Kidney capillary endothelial cell (primary cell): ENCODE data around the gene HNRNPF.
"Not testable (repeated sequence)": the region's sequence is repeated elsewhere in the genome, so short reads cannot be mapped to it uniquely, and the experiment has no call there.

Experiments used
- DNase-seq: peaks from one replicate; pipeline ENCODE4 v3.0.0-alpha.2; 2018; ENCODE audit warnings: low spot score

The HNRNPF gene, protein sequence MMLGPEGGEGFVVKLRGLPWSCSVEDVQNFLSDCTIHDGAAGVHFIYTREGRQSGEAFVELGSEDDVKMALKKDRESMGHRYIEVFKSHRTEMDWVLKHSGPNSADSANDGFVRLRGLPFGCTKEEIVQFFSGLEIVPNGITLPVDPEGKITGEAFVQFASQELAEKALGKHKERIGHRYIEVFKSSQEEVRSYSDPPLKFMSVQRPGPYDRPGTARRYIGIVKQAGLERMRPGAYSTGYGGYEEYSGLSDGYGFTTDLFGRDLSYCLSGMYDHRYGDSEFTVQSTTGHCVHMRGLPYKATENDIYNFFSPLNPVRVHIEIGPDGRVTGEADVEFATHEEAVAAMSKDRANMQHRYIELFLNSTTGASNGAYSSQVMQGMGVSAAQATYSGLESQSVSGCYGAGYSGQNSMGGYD

DNA sequence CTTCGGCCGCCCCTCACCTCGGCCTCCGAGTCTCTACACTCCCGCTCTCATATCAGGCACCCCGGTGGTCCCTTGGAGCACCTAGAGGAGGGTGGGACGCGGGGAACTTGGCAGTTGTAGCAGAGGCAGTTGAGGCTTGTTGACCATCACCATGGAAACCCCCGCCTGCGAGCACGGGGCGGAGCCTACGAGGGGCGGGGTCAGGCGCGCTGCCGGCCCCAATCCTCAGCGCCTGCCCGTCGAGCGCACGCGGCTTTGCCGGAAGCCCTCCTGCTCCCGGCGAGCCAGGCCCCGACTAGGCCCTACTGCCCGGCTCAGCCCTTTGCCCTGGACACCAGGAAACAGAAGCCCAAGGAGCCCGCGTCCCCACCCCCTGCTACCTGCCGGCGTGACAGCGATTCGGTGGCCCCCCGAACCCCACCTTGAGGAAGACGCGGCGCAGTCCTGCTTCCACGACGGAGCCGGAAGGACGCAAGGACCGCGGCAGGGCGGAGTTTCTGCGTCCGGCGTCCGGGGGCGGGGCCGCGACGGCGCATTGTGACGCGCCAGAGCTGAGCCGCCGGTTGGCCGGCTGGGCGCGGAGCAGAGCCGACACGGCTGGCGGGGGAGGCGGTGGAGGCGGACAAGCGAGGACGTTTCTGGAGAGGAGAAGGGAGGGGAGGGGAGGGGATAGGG, at the start of gene HNRNPF:
HNRNPF (minus strand) TSS at position 477 of the 675 bp plus-strand sequence. CDS start 21,302 bp downstream, outside the sequence.
- DNase-seq = peak; percentile 89

DNA sequence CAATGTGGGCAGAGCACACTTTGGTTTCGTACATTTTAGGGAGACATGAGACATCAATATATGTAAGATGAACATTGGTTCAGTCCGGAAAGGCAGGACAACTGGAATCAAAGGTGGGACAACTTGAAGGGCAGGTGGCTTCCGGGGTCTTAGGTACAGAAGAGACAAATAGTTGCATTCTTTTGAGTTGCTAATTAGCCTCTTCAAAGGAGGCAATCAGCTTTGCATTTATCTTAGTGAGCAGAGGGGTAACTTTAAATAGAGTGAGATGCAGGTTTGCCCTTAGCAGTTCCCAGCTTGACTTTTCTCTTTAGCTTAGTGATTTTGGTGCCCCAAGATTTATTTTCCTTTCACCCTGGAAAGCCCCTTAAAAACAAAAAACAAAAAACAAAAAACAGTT, 49.2 kb upstream of the HNRNPF start:
- no peak for DNase-seq

DNA sequence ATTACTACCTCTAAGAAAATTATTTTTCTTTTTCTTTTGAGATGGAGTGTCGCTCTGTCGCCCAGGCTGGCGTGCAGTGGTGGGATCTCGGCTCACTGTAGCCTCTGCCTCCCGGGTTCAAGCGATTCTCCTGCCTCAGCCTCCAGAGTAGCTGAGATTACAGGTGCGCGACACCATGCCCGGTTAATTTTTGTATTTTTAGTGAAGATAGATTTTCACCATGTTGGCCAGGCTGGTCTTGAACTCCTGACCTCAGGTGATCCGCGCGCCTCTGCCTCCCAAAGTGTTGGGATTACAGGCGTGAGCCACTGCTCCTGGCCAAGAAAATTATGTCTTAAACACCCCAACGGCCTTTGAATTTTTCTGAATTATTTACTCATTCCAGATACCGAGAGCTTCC, 47.6 kb upstream of the HNRNPF start:
- DNase-seq = not testable (repeated sequence)

DNA sequence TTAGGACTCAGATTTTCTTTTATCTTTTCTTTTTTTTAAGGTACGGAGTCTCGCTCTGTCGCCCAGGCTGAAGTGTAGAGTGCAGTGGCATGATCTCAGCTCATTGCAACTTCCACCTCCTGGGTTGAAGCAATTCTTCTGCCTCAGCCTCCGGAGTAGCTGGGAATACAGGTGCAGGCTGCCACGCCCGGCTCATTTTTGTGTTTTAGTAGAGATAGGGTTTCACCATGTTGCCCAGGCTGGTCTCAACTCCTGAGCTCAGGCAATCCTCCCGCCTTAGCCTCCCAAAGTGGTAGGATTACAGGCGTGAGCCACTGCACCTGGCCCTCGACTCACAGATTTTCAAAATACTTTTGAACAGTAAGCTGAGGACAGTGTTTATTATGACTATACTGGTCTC, 45.0 kb upstream of the HNRNPF start:
- DNase-seq = not testable (repeated sequence)

DNA sequence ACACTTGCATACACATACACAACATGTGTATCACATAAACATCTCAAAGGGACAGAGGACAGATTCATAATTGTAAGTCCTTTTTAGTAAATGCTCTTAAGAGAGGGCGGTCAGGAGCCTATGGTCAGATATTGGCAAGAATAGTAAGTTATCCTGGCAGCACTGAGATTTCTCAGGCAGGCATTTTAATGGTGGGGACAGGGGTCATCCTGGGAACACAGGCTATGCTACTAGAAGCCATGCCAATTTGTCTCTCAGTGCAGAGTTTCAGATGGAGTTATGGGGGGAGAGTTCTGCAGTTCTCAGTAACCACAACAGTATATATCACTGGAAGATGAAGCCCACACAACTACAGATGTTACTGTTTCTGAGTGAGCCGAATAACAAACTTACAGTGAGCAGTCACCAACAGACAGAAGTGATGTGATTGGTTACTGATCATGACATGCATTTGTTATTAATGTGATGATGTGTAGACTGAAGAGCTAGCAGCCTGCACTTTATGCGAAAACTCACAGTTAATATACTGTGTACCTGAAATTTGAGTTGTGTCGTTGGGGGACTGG, 44.4 kb upstream of the HNRNPF start:
- no peak for DNase-seq

DNA sequence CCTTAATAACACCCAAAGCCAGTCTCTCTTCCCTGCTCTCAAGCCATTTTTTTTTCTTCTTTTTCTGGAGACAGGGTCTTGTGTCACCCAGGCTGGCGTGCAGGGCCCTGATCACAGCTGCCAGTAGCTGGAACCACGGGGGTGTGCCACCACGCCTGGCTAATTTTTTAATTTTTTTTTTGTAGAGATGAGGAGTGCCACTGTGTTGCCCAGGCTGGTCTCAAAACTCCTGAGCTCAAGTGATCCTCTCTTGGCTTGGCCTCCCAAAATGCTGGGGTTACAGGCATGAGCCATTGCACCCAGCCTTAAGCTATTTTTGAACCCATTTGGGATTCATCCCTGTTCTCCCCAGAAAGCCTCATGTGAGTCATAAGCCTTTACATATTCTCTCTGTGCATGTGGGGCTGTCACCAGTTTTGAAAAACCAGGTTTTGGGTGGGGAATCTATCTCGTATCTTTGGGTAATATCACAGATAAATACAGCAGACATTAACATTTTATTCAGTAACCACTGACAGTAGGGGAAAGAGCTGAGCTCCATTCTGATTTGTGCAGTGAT, 43.4 kb upstream of the HNRNPF start:
- DNase-seq = no peak

DNA sequence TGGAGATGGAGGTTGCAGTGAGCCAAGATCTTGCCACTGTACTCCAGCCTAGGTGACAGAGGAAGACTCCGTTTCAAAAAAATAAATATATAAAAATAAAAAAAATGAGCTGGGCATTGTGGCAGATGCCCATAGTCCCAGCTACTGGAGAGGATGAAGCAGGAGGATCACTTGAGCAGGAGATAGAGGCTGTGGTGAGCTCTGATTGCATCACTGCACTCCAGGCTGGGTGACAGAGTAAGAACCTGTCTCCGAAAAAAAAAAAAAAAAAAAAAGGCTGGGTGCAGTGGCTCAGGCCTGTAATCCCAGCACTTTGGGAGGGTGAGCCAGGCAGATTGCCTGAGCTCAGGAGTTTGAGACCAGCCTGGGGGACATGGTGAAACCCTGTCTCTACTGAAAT, 39.8 kb upstream of the HNRNPF start:
- DNase-seq = no peak

DNA sequence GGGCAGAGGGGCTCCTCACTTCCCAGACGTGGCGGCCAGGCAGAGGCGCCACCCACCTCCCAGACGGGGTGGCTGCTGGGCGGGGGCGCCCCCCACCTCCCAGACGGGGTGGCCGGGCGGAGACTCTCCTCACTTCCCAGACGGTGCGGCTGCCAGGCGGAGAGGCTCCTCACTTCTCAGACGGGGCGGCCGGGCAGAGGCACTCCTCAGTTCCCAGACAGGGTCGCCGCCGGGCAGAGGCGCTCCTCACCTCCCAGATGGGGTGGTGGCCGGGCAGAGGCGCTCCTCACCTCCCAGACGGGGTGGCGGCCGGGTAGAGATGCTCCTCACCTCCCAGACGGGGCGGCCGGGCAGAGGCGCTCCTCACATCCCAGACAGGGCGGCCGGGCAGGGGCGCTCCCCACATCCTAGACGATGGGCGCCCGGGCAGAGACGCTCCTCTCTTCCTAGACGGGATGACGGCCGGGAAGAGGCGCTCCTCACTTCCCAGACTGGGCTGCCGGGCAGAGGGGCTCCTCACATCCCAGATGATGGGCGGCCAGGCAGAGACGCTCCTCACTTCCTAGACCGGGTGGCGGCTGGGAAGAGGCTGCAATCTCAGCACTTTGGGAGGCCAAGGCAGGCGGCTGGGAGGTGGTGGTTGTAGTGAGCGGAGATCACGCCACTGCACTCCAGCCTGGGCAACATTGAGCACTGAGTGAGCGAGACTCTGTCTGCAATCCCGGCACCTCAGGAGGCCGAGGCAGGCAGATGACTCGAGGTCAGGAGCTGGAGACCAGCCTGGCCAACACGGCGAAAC, 37.4 kb upstream of the HNRNPF start:
- not testable (repeated sequence) for DNase-seq

DNA sequence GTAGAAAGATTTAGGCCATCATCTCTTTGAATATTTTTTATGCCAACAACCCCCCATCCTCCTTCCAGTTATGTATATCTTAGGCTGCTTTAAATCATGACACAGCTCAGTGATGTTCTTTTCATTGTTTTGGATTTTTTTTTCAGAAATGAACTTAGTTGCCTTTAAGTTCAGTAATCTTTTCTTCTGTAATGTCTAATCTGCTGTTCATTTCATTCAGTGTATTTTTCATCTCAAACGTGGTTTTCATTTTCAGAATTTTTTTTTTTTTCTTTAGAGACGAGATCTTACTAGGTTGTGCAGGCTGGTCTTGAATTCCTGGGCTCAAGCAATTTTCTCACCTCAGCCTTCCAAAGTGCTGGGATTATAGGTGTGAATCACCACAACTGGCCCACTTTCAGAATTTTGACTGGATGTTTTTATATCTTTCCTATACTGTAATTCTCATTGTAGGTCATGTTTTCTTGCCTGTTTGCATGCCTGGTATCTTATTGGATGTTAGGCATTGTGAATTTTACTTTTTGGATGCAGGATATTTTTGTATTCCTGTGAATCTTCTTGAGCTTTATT, 36.0 kb upstream of the HNRNPF start:
- DNase-seq = no peak

DNA sequence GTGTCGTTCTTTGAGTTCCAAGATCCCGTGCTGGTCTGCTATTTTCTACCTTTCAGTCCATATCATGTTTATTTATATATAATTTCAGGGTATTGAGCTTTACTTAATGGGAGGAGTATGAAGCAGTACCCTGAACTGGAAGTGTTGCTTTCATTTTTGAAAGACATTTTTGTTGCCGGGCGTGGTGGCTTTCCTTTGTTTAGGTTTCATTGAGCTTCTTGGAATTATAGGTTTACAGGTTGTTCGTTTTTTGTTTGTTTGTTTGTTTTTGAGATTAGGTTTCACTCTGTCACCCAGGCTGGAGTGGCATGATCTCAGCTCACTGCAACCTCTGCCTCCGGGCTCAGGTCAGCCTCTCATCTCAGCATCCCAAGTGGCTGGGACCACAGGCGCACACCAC, 35.3 kb upstream of the HNRNPF start:
- DNase-seq = no peak

DNA sequence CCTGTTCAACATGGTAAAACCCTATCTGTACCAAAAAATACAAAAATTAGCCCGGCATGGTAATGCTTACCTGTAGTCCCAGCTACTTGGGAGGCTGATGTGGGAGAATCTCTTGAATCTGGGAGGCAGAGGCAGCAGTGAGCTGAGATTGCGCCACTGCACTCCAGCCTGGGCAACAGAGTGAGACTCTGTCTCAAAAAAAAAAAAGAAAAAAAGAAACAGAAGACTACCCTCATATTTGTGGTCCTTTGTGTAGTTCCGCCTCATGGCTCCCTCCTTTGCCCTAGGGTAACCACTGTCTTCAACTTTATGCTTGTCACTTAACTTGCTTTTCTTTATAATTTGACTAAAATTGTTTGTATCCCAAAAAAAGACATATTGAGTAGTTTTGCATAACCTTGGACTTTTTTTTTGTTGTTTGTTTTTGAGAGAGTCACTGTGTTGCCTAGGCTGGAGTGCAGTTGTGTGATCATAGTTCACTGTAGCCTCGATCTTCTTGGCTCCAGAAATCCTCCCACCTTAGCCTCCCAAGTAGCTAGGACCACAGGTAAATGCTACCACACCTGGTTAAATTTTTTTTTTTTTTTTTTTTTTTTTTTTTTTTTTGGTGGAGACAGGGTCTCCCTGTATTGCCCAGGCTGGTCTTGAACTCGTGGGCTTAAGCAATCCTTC, 31.6 kb upstream of the HNRNPF start:
- no peak for DNase-seq

DNA sequence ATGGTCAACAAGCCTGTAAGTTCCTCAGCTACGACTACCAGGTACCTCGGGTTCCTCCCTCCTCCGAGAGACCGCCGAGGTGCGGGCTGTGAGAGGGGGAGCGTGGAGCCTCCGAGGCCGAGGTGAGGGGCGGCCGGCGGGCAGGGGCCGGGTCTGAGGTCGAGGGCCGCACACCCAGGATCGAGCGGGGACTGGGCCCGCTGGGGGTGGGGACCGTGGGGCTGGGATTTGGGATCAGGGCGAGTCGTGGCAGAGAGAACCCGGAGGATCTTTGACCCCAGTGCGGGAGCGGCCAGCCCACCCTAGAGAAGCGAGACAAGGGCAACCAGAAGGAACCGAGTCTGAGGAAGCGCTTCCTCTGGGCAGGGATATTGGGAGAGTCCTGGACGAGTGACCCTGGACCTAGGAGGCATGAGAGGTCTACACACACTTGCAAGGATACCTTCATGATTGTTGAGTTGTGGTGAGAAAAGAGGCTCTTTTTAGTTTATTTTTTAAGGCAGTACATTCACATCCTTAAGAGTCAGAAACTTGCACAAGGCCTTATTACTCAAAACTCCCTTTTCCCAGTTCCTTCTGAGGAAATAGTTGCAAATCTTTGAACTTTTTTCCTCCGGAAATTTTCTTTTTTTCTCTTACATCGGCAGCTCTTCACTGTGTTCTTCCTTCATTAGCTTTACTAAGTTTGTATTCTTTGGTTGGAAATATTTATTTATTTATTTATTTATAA, 28.3 kb upstream of the HNRNPF start:
- DNase-seq = no peak

DNA sequence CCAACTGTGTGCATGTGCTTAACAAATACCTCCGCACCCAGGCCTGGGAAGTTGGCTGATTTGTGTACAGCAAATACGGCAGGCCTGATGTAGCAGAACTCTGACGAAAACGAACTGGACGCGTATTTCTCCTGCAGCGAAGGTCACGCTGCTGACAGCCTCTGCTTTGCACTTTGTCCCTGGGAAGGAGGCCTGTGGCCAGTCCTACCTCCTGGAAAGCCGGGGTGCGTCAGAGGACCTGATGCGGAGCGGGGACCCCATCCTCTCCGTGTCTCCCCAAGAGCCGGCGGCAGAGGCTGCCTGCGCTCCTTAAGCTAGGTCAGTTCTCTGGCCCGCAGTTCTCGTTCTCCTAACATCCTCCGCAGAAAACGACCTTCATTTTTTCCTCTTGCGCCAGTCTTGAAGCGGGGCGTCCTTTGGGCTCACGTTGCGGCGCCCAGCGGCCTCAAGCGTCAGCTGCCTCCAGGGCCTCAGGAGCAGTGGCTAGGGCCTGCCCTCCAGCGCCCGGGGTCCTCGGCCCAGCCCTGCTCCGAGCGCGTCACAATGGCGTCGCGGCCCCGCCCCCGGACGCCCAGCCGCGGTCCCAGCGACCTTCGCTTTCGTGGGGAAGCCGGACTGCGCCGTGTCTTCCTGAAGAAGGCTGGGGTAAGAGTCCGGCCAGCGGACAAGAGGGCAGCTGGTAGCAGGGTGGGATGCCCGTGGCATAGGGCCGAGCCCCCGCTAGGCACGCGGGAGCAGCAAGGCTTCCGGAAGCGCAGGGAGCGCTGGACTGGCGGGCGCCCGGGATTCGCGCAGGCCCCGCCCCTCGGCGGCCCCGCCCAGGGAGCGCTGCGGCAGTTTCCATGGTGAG, 27.5 kb upstream of the HNRNPF start, which contains the start of gene ZNF487:
ZNF487 (plus strand) TSS at position 821 of the 850 bp plus-strand sequence. CDS start 38,703 bp downstream, outside the sequence.
- DNase-seq = peak; percentile 88

DNA sequence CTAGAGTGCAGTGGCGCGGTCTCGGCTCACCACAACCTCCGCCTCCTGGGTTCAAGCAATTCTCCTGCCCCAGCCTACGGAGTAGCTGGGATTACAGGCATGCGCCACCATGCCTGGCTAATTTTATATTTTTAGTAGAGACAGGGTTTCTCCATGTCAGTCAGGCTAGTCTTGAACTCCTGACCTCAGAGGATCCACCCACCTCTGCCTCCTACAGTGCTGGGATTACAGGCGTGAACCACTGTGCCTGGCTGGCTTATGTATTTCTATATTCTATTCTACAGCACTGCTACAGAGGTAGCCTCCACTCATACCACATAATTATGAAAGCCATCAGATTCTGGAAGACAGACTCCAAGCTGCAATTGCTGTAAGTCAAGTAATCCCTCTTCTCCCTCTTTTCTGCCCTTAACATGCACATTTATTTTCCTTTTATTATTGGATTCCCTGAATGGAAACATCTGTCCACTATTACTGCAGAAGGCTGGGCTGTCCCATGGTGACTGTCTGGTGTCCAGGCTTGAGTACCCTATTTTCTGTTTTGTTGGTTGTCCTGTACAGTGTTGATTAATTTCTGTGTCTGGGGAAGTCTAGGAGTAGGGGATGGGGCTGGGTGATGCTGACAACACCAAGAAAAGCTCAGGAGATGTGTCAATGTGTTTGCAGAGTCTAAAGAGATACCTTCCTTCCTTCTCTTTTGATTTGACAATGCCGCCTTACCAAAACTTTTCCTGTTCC, 22.1 kb upstream of the HNRNPF start:
- DNase-seq = no peak

DNA sequence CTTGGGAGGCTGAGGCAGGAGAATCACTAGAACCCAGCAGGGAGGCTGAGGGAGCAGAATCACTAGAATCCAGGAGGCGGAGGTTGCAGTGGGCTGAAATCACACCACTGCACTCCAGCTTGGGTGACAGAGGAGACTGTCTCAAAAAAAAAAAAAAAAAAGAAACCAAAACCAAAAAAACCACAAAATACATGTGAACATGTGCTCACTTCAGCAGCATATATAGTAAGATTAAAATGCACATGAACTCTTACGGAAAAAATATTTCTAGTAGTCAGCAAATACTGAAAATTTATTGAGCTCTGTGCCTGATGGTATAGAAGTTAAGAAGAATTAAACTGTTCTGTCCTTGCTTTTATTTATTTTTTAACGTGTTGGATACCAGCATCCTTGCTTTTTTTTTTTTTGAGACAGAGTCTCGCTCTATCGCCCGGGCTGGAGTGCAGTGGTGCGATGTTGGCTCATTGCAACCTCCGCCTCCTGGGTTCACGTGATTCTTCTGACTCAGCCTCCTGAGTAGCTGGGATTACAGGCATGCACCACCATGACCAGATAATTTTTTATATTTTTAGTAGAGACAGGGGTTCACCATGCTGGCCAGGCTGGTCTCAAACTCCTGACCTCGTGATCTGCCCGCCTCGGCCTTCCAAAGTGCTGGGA, 18.3 kb upstream of the HNRNPF start:
- no peak for DNase-seq

DNA sequence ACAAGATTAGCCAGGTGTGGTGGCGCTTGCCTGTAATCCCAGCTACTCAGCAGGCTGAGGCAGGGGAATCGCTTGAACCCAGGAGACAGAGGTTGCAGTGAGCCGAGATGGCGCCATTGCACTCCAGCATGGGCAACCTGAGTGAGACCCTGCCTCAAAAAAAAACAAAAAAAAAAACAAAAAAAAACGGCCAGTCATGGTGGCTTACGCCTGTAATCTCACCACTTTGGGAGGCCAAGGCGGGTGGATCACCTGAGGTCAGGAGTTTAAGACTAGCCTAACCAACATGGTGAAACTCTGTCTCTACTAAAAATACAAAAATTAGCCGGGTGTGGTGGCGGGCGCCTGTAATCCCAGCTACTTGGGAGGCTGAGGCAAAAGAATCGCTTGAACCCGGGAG, 17.5 kb upstream of the HNRNPF start:
- not testable (repeated sequence) for DNase-seq

DNA sequence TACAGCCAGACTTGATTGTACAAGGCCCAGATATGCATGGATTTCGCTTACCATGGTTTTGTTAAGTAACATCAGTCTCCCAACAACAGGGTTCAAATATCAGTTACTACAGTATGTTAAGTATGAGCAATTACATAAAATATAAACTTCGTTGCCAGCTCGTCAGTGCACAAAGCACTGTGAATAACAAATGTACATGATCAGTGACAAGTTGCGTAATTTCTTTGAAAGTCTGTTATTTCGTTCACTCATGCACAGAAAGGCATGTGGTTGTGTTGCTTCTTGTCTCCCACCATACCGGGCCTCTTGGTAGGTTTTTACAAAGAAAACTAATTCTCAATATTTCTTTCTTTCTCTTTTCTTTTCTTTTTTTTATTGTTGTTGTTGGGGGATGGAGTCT, 15.4 kb upstream of the HNRNPF start:
- DNase-seq = no peak

DNA sequence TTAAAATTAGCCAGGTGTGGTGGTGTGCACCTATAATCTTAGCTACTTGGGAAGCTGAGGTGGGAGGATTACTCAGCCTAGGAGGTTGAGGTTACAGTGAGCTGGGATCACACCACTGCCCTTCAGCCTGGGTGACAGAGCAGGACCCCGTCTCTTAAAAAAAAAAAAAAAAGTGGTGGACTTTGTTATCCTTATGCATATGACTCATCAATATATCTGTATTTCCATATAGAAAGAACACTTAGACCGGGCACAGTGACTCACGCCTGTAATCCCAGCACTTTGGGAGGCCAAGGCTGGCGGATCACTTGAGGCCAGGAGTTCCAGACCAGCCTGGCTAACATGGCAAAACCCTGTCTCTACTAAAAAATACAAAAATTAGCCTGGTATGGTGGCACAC, 13.0 kb upstream of the HNRNPF start:
- not testable (repeated sequence) for DNase-seq
